Occipital lobe (tissue), 2 donors: ENCODE measurements around the gene ATP11A. TPM values are rescaled to one million over a fixed set of nuclear protein-coding genes. Genes with fewer than 3 reads are reported as not detected.

Experiments
- DNase-seq: peaks from one replicate; lab custom pipeline; 2025; lab: John Stamatoyannopoulos, UW
- total RNA-seq: library from RNA; depleted of rRNA; stranded (reverse); fragments of >200 nt; gene quantifications from one replicate; pipeline ENCODE4 v1.2.3, GENCODE V29; 2014

The ATP11A gene
- total RNA-seq, 1 donor from 2014 or later, result 6.7 TPM

DNA sequence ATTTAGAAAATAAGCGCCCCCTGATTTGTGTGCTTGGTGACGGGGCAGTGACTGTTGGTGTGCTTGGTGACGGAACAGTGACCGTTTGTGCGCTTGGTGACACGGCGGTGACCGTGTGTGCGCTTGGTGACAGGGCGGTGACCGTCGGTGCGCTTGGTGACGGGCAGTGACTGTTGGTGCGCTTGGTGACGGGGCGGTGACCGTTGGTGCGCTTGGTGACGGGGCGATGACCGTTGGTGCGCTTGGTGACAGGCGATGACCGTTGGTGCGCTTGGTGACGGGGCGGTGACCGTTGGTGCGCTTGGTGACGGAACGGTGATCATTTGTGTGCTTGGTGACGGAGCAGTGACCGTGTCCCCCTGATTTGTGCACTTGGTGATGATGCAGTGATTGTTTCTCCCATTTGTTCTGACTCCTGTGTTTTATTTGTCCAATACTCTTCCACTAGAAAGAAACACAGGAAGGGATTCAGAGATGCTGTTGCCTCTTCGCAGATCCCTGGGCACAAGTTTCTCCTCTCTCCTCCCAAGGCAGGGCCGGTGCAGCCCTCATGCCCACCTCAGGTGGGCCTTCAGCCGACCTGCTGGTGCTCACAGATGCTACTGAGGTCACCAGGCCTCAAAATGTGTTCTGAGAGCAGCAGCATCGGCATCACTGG is 128.3 kb downstream of the ATP11A start:
- no peak for DNase-seq

DNA sequence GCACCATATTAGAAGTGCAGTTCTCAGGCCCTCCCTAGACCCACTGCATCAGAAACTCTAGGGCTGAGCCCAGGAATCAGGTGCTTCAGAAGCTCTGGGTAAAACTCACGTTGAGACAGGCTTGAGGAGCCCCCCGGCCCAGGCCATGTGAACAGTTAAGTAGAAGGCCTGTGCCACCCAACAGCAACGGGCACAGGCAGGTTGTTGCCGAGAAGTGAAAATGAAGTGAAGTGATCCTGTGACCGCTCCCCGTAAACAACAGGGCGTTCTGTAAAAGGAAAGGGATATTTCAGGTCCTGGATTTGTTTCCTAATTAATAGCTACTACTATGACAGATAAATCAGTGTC is 128.8 kb downstream of the ATP11A start:
- DNase-seq, result no peak

- DNase-seq, result no peak
Observed at GRCh38 chr13:112819111-112819510, 129.3 kb downstream of the ATP11A start.

- no peak for DNase-seq
Observed at GRCh38 chr13:112819816-112820215, 130.0 kb downstream of the ATP11A start.

GRCh38 chr13:112820318-112820717 is 130.5 kb downstream of the ATP11A start:
- DNase-seq, result no peak

DNA sequence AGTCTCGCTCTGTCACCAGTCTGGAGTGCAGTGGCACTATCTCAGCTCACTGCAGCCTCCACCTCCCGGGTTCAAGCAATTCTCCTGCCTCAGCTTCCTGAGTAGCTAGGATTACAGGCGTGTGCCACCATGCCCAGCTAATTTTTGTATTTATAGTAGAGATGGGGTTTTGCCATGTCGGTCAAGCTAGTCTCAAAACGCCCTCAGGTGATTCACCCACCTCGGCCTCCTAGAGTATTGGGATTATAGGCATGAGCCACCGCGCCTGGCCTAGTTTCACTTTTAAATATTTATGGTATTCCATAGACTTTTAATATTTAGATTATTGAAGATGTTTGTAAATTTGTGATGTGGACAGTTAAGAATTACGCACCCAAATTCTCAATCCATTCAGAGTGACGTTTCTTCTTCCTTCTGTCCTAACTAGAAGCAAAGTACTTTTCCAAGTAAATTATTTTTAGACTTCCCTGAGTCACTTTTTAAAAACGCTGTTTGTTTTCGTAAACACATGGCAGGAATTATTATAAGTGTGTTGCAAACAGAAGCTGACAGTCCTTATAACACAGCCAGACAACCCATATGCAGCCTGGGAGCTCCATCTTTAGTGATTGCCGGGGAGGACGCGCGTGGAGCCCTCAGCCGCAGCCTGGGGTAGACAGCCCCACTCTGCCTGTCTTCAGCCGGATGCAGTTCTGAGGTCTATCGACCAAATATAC is 131.7 kb downstream of the ATP11A start:
- DNase-seq, result no peak

GRCh38 chr13:112822851-112823250 is 133.0 kb downstream of the ATP11A start:
- DNase-seq, result no peak

- no peak for DNase-seq
Observed at GRCh38 chr13:112824429-112824828, 134.6 kb downstream of the ATP11A start.

GRCh38 chr13:112825071-112825470 is 135.2 kb downstream of the ATP11A start:
- DNase-seq, result no peak

DNA sequence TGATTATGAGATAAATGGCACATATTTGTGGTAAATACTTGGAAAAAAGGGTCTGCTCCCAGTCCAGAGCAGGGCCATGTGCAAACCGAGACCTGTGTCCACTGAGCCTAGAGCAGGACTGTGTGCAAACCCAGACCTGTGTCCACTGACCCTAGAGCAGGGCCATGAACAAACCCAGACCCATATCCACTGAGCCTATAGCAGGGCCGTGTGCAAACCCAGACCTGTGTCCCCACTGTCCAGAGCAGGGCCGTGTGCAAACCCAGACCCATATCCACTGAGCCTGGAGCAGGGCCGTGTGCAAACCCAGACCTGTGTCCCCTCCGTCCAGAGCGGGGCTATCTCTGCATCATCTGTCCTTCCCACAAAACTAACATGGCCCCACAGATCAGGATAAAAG is 136.0 kb downstream of the ATP11A start:
- no peak for DNase-seq

DNA sequence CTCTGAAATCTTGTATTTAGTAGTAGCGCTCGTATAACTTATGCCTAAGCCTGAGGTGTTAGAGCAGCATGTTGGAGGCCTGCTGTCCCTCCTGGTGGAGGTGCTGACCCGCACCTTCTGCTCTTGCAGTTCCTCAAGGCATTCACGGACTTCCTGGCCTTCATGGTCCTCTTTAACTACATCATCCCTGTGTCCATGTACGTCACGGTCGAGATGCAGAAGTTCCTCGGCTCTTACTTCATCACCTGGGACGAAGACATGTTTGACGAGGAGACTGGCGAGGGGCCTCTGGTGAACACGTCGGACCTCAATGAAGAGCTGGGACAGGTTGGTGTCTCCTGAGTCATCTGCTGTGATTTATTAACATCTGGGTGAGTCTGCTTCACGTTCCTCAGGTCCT is 136.7 kb downstream of the ATP11A start:
- DNase-seq, result no peak

DNA sequence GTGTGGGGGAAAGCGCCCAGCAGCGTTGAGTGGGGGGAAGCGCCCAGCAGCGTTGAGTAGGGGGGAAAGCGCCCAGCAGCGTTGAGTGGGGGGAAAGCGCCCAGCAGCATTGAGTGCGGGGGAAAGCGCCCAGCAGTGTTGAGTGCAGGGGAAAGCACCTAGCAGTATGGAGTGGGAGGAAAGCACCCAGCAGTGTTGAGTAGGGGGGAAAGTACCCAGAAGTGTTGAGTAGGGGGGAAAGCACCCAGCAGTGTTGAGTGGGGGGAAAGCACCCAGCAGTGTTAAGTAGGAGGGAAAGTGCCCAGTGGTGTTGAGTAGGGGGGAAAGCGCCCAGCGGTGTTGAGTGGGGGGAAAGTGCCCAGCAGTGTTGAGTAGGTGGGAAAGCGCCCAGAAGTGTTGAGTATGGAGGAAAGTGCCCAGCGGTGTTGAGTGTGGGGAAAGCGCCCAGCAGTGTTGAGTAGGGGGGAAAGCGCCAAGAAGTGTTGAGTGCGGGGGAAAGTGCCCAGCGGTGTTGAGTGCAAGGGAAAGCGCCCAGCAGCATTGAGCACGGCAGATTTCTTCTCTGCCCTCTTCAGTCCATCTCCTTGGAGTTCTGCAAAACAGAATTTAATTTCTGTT is 138.4 kb downstream of the ATP11A start:
- DNase-seq, result no peak

- no peak for DNase-seq
Observed at GRCh38 chr13:112828756-112829155, 138.9 kb downstream of the ATP11A start.

GRCh38 chr13:112831196-112831595 is 141.4 kb downstream of the ATP11A start:
- DNase-seq, result no peak

GRCh38 chr13:112831801-112832200 is 142.0 kb downstream of the ATP11A start:
- DNase-seq, result no peak

- no peak for DNase-seq
Observed at GRCh38 chr13:112832811-112833210, 143.0 kb downstream of the ATP11A start.

DNA sequence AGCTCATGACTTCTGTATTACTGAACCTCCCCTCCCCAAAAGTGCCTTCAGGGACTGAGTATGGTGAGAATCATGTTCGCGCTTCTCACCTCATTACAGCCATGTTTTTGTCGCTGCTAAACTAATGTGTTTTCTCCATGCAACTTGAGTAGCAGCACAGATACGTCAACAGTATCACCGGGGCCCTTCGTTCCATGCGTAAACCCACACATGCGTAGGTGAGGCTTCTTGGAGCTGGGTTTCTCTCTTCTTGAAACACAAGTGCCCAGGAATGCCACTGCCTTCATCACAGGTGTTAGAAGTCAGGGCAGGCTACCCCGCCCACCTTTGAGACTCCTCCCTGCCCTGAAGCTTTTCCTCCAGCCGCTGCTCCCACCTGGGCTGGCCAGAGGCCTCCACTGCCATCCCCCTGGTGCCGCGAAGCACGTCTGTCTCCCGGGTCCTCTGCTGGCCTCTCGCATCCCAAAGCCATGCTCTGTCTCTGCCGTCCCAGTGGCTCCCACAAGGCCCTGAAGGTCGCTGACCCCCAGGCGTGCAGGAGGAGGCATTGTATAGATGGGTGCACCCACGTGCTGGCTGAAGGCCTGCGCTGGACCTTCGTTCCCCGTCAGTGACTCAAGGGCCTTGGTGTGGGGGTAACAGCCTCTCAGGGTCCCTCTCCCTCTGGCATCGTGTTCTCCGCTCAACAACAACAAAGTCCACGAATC is 143.9 kb downstream of the ATP11A start:
- no peak for DNase-seq

GRCh38 chr13:112835344-112835743 is 145.5 kb downstream of the ATP11A start:
- DNase-seq, result no peak

- DNase-seq, result no peak
Observed at GRCh38 chr13:112835796-112836195, 146.0 kb downstream of the ATP11A start.

DNA sequence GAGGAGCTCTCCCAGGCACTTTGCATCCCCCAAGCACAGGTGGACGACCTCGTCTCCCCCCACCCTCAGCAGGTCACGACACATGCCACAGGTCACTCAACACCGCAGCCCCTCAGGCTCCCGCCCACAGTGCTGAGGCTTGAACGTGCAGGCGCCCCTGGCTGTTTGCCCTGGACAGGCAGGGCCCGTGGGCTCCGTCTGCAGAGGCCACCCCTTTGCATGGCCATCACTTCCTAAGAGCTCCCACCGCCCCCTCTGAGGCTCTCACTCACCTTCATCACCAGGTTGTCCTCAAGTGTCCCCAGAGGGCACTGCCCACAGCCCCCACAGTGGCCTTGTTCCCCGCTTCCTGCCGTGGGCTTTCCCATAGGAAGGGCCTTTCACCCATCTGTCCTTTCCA is 147.1 kb downstream of the ATP11A start:
- DNase-seq, result no peak

GRCh38 chr13:112837371-112838037 is 147.7 kb downstream of the ATP11A start:
- DNase-seq, result peak; percentile 33
